GM18520 (cell line): Measurements from ENCODE around the gene GPR153.

Source experiments
- ATAC-seq: cut with Tn5 transposase; IDR thresholded peaks from one replicate; pipeline ENCODE4 v1.9.1; 2021; ENCODE audit not compliant: unreplicated experiment

GPR153 gene

GRCh38 chr1:6287431-6287886 lies 26.6 kb upstream of the GPR153 start:
- no peak for ATAC-seq

GRCh38 chr1:6287029-6287428 lies 26.1 kb upstream of the GPR153 start:
- ATAC-seq, result no peak

- no peak for ATAC-seq
Measured at GRCh38 chr1:6286266-6286665, 25.4 kb upstream of the GPR153 start.

- ATAC-seq, result no peak
Measured at GRCh38 chr1:6285336-6285735, 24.4 kb upstream of the GPR153 start.

GRCh38 chr1:6282577-6283270 lies 21.8 kb upstream of the GPR153 start:
- no peak for ATAC-seq

- ATAC-seq, result no peak
Measured at GRCh38 chr1:6281511-6282402, 20.9 kb upstream of the GPR153 start.

DNA sequence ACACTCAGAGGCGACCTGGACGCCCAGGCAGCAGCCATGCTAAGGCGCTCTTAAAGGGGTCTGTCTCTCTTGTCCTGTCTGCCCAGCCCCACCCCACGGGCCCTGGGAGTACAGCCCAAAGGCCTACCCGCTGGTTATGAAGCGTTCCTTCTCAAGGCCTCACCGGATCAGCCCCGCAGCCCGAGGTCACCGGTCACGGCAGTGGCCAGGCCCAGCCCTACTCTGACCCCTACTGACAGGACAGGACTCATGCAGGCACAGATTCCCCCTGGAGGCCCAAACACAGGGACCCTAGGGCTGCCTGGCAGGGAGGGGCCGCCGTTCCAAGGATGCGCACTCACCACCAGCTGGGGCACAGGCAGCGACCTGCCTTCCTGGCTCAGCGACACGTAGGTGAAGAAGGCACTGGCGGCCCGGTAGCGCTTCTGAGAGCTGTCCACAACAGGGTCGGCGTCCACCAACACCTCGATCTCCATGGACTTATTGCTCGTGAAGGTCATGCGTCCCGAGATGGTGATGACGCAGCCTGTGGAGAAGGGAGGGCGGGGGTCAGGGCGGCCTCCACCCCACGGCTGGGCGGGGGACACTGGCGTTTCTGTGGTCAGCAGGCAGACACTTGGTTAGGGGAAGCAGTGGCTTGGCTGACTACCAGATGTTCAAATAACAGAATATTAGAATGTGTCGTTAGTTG lies 20.0 kb upstream of the GPR153 start:
- ATAC-seq, result no peak

- no peak for ATAC-seq
Measured at GRCh38 chr1:6279613-6280383, 18.9 kb upstream of the GPR153 start.

GRCh38 chr1:6279066-6279465 lies 18.2 kb upstream of the GPR153 start:
- no peak for ATAC-seq

GRCh38 chr1:6278263-6278662 lies 17.4 kb upstream of the GPR153 start:
- ATAC-seq, result no peak

DNA sequence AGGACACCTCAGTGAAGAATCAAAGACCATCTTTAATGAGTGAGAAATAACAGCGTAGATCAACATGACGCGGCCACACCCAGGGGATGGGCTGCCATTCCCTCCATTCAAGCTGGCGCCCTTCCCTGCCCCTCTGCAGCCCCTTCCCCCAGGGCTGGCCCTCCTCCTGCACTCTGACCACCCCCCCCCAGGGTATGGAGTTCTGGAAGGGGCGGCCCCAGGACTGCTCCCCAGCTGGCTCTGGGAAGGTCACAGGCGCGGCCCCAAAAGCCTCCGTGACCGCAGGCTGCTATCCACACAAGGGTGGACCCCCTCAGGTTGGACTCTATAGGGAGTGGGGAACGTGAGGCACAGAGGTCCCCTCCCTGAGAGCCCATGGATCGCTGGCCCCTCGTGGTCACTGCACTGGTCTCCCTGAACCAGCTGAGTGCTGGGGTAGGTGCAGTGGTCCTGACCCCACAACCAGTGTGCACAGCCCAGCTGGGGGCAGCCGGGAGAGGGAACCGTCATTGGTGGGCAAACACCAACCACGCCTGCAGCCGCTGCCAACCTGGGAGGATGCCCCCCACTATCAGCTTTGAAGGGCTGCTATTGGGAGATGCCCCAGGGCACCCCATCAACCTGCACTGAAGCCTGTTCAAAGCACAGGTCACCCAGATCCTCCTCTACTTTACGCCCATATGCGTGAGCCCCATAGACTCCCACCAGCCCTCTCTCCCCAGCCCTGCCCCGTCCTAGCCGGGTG lies 16.1 kb upstream of the GPR153 start:
- ATAC-seq, result no peak

- no peak for ATAC-seq
Measured at GRCh38 chr1:6275826-6276782, 15.2 kb upstream of the GPR153 start.

DNA sequence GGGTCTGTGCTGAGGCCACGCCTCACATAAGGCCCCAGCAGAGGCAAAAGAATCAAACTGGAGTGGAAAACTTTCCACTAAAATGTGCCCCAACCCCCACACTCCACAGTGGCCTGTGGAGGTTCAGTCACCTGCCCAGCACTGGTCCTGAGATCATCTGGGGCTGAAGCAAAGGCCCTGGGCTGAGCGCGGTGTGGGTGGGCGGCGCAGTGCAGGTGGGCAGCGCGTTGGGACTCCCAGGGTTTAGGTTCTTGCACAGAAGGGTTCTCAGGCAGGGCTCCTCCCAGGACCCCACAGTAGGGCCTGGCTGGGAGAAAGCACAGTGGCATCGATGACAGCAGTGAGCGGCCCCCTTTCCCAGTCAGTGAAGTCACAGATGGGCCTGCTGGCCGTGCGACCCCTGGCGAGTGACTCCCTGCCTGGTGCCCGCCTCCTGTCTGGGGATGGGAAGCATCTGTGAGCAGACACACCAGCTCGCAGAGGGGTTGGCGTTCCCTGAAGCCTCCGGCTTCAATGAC lies 13.8 kb upstream of the GPR153 start:
- no peak for ATAC-seq

DNA sequence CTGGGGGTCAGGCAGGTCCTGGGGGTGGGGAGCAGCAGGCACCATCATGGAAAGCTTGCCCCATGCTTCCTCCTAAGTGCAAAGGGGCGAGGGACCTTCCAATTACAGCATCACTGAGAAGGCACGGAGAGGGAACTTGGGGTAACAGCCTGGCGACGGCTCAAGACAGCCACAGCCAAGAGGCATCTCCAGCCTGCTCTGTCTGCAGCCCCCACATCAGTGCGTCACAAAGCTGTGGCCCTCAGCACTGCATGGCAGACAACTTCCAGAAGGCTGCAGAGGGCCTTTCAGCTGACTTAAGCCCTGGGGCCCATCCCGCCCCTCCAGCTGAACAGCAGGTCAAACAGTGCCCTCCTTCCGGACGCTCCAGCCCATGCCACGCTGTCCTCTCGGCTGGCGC lies 13.2 kb upstream of the GPR153 start:
- no peak for ATAC-seq

- ATAC-seq, result no peak
Measured at GRCh38 chr1:6273380-6273891, 12.5 kb upstream of the GPR153 start.

DNA sequence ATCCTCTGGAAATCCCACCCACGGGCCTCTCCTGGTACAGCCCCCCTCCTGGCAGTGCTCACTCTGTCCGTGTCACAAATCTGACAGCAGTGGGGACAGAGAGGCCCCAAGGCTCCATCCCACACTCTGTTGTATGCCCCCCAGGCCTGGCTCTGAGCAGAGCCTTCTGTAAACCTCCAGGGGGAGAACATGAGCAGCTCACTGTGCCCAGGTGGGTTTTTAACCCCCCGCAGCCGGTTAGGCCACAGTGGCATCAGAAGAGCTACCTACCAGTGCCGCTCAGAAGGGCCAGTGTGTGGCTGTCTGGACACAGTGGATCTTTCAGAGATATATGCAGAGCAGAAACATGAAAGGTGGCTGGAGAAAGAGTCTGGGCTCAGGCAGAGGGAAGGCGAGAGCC lies 12.0 kb upstream of the GPR153 start:
- no peak for ATAC-seq

GRCh38 chr1:6272452-6272851 lies 11.6 kb upstream of the GPR153 start:
- ATAC-seq, result no peak

DNA sequence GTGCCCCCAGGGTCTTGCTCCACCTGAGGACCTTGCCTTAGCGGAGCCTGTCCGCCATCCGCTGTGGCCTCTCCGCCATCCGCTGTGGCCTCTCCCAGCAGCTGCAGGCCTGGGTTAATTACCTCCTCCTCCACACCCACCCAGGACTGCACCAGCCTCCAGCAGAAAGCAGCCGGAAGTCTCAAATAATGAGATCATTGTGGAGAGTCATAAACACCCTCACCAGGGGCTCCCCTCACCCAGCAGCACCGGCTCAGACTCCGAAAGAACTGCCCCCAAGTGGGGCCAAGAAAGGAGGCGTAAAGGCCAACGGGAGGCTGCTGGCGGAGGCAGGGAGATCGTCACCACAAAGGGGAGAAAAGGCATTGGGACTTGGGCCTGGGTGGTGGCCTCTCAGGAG lies 10.7 kb upstream of the GPR153 start:
- ATAC-seq, result no peak

- ATAC-seq, result no peak
Measured at GRCh38 chr1:6271006-6271405, 10.1 kb upstream of the GPR153 start.
